Measurements from ENCODE around the gene PHF12.
A peak's percentile ranks its signal among the peaks of the same experiment; 100 is the strongest.

The PHF12 gene

GRCh38 chr17:28918295-28918694, 33.0 kb downstream of the PHF12 start:
- Mint-ChIP-seq H3K4me1 (no peaks in the 10 kb centered on the region), H3K27me3 (ENCODE audit: low read depth, poor library complexity) (peaks cover 2% of the 10 kb centered on the region), H3K4me3 (no peak overlapping the region), H3K9me3 (no peaks in the 10 kb centered on the region), H3K36me3 (ENCODE audit: low read depth) (peaks cover 78% of the 10 kb centered on the region), H3K27ac (peak overlapping the region; percentile 72)
- no peak for TF ChIP-seq CTCF (IDR thresholded peaks at IDR 0.05)
- DNase-seq: no peak

GRCh38 chr17:28917465-28917864, 33.9 kb downstream of the PHF12 start:
- no peak for DNase-seq
- H3K36me3 Mint-ChIP-seq (ENCODE audit: low read depth): peaks cover 77% of the 10 kb centered on the region
- H3K9me3 Mint-ChIP-seq: no peaks in the 10 kb centered on the region
- H3K27me3 Mint-ChIP-seq (ENCODE audit: low read depth, poor library complexity): peaks cover 2% of the 10 kb centered on the region
- H3K4me1 Mint-ChIP-seq: no peaks in the 10 kb centered on the region
- no peak for TF ChIP-seq CTCF (IDR thresholded peaks at IDR 0.05)
- peak overlapping the region; percentile 39 for H3K27ac Mint-ChIP-seq
- no peak overlapping the region for H3K4me3 Mint-ChIP-seq

GRCh38 chr17:28917029-28917428, 34.3 kb downstream of the PHF12 start:
- TF ChIP-seq CTCF (IDR thresholded peaks at IDR 0.05): no peak
- DNase-seq: no peak
- Mint-ChIP-seq H3K9me3 (no peaks in the 10 kb centered on the region), H3K27me3 (ENCODE audit: low read depth, poor library complexity) (peaks cover 2% of the 10 kb centered on the region), H3K4me1 (no peaks in the 10 kb centered on the region), H3K4me3 (no peak overlapping the region), H3K36me3 (ENCODE audit: low read depth) (peaks cover 80% of the 10 kb centered on the region), H3K27ac (peak overlapping the region; percentile 39)

GRCh38 chr17:28916302-28916934, 34.9 kb downstream of the PHF12 start:
- no peaks in the 10 kb centered on the region for H3K9me3 Mint-ChIP-seq
- peak; percentile 42 for DNase-seq
- peaks cover 2% of the 10 kb centered on the region for H3K27me3 Mint-ChIP-seq (ENCODE audit: low read depth, poor library complexity)
- no peaks in the 10 kb centered on the region for H3K4me1 Mint-ChIP-seq
- H3K27ac Mint-ChIP-seq: peak overlapping the region; percentile 20
- H3K36me3 Mint-ChIP-seq (ENCODE audit: low read depth): peaks cover 77% of the 10 kb centered on the region
- TF ChIP-seq CTCF (IDR thresholded peaks at IDR 0.05): peak; percentile 61
- H3K4me3 Mint-ChIP-seq: no peak overlapping the region

GRCh38 chr17:28912938-28913333, 38.4 kb downstream of the PHF12 start:
- peaks cover 81% of the 10 kb centered on the region for H3K36me3 Mint-ChIP-seq (ENCODE audit: low read depth)

More at GRCh38 chr17:28912938-28913333, 38.4 kb downstream of the PHF12 start:
- H3K27ac Mint-ChIP-seq: peak overlapping the region; percentile 35
- H3K4me1 Mint-ChIP-seq: no peaks in the 10 kb centered on the region
- TF ChIP-seq CTCF (IDR thresholded peaks at IDR 0.05): no peak
- peaks cover 2% of the 10 kb centered on the region for H3K27me3 Mint-ChIP-seq (ENCODE audit: low read depth, poor library complexity)
- H3K9me3 Mint-ChIP-seq: no peaks in the 10 kb centered on the region
- no peak overlapping the region for H3K4me3 Mint-ChIP-seq
- no peak for DNase-seq
